A549 treated with CORT108297 at 1 μM for 4 hours (cell line): Measurements from ENCODE around the gene SNRNP25. TPM values are rescaled to one million over a fixed set of nuclear protein-coding genes. Genes with fewer than 3 reads are reported as not detected.

ENCODE experiments used
- total RNA-seq: library from RNA; stranded (reverse); fragments of 200-300 nt; extraction: Qiagen RNA extraction; gene quantifications from 5 replicates; pipeline ENCODE4 v1.2.3, GENCODE V29; 2022

Gene SNRNP25
- 60.7 to 80.1 TPM (median 75.4 TPM) in 5 replicates for total RNA-seq

GRCh38 chr16:53346-54236 lies at the start of gene SNRNP25, which contains the start of gene POLR3K:
Gene SNRNP25, plus strand, starts transcription at chr16:53828. Its CDS starts 189 bp downstream, at chr16:54017.
Gene POLR3K, minus strand, starts transcription at chr16:53608. Its CDS starts 22 bp downstream, at chr16:53586.

GRCh38 chr16:72561-73548 lies 19.2 kb downstream of the SNRNP25 start, which contains the start of gene RHBDF1:
Gene RHBDF1, minus strand, starts transcription at chr16:72631. Its CDS starts 7,616 bp downstream, at chr16:65015.

DNA sequence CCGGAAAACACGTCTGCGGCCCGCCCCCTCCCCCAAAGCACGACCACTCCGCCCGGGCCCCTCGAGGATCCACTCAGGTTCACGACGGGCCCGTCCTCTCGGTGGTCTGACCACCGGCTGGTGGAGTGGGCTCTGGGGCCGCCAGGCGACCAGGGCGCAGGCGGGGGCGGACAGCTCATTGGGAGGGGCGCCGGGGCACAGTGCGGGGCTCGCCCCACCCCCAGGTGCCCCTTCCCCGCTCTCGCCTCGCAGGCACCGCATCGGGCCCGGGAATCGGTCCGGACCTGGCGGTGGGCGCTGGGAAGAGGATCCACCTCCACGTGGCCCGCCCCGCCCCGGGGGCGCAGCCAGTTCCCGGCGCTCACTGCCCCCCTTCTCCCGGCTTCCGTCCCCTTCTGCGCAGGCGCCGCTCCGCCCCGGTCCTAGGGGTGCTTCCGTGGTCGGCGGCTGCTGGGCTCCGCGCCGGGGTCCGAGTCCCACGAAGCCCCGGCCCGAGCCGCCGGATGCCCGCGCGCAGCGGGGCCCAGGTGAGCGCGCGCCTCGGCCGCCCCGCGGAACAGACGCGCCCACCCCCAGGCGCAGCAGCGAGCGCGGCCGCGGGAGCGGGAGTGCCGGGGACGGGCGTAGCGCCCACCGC lies 24.3 kb downstream of the SNRNP25 start, which contains the start of gene MPG:
MPG (plus strand) TSS at position 419 of the 637 bp plus-strand sequence; CDS start at position 504, 85 bp downstream.

Other genes starting within 250 kb of the SNRNP25 start
- gene POLR3K, start 220 bp upstream of the SNRNP25 start, total RNA-seq, result 34.9 to 43.5 TPM (median 39.9 TPM) in 5 replicates
- gene RHBDF1, start 18.8 kb downstream of the SNRNP25 start, total RNA-seq, result 22.0 to 32.9 TPM (median 31.9 TPM) in 5 replicates
- 54.0 to 82.9 TPM (median 75.4 TPM) in 5 replicates for gene MPG, start 24.4 kb downstream of the SNRNP25 start, total RNA-seq
- 21.7 to 30.8 TPM (median 29.6 TPM) in 5 replicates for gene NPRL3, start 84.8 kb downstream of the SNRNP25 start, total RNA-seq
- gene HBZ, start 98.8 kb downstream of the SNRNP25 start, total RNA-seq, result 0.14 TPM in 1 of 5 replicates, not detected in the others
- not detected in 5 replicates for gene HBM, start 112.2 kb downstream of the SNRNP25 start, total RNA-seq
- gene HBA2, start 119.0 kb downstream of the SNRNP25 start, total RNA-seq, result 0.24 to 0.60 TPM (median 0.47 TPM) in 4 of 5 replicates, not detected in the other
- gene HBA1, start 122.9 kb downstream of the SNRNP25 start, total RNA-seq, result 0.78 to 1.9 TPM (median 1.1 TPM) in 5 replicates
- gene HBQ1, start 126.6 kb downstream of the SNRNP25 start, total RNA-seq, result 4.4 to 9.2 TPM (median 6.8 TPM) in 5 replicates
- 48.6 to 54.3 TPM (median 52.6 TPM) in 5 replicates for gene LUC7L, start 175.6 kb downstream of the SNRNP25 start, total RNA-seq
- gene FAM234A, start 181.0 kb downstream of the SNRNP25 start, total RNA-seq, result 44.1 to 50.9 TPM (median 47.7 TPM) in 5 replicates
- gene RGS11, start 222.1 kb downstream of the SNRNP25 start, total RNA-seq, result 3.5 to 5.6 TPM (median 5.3 TPM) in 5 replicates
- gene ARHGDIG, start 226.8 kb downstream of the SNRNP25 start, total RNA-seq, result 2.4 to 3.5 TPM (median 3.3 TPM) in 5 replicates
- gene PDIA2, start 229.3 kb downstream of the SNRNP25 start, total RNA-seq, result 0.42 to 0.74 TPM (median 0.48 TPM) in 5 replicates